Fibroblast of pulmonary artery (primary cell): ENCODE results near the gene TFG.

Experiments
- DNase-seq: peaks from one replicate; pipeline ENCODE4 v3.0.0-alpha.2; 2010; ENCODE audit warnings: low read depth
- H3K4me3 ChIP-seq: replicated peaks from 2 replicates; pipeline ENCODE4 v1.5.1; 2011; ENCODE audit warnings: low read depth, mild to moderate bottlenecking, control low read depth, low read length, moderate library complexity
- TF ChIP-seq, protein P1 (sequence below): IDR thresholded peaks from 2 replicates; pipeline ENCODE4 v1.5.1; 2011; ENCODE audit warnings: mild to moderate bottlenecking, control low read depth, low read length, inconsistent platforms; ENCODE audit errors: missing control alignments

Gene TFG

DNA sequence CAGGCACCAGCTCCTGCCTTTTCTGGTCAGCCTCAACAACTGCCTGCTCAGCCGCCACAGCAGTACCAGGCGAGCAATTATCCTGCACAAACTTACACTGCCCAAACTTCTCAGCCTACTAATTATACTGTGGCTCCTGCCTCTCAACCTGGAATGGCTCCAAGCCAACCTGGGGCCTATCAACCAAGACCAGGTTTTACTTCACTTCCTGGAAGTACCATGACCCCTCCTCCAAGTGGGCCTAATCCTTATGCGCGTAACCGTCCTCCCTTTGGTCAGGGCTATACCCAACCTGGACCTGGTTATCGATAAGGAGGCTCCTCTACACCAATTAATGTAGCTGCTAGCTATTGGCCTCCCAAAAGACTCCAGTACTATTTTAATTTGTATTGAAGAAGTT is 38.9 kb downstream of the TFG start:
- TF ChIP-seq, protein P1, sequence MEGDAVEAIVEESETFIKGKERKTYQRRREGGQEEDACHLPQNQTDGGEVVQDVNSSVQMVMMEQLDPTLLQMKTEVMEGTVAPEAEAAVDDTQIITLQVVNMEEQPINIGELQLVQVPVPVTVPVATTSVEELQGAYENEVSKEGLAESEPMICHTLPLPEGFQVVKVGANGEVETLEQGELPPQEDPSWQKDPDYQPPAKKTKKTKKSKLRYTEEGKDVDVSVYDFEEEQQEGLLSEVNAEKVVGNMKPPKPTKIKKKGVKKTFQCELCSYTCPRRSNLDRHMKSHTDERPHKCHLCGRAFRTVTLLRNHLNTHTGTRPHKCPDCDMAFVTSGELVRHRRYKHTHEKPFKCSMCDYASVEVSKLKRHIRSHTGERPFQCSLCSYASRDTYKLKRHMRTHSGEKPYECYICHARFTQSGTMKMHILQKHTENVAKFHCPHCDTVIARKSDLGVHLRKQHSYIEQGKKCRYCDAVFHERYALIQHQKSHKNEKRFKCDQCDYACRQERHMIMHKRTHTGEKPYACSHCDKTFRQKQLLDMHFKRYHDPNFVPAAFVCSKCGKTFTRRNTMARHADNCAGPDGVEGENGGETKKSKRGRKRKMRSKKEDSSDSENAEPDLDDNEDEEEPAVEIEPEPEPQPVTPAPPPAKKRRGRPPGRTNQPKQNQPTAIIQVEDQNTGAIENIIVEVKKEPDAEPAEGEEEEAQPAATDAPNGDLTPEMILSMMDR, result no peak
- no peak for DNase-seq
- no peak overlapping the region for H3K4me3 ChIP-seq

DNA sequence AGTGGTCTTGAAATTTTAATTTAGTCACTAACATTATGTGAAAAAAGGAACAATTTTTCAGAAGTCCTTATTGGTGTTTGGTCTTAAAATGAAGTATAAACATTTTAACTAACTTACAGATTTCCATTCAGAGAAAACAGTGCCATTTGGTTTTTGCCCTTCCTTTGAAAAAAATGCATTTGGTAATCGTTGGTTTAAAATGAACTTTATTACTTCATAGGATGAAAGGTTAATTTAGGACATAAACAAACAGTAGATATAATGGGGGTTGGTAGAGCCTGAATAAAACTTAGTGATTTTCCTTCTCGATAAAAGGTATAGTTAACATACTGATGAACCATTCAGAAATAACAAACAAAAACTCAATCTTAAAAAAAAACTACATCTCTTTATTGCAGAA is 39.7 kb downstream of the TFG start:
- TF ChIP-seq, protein P1, result no peak
- DNase-seq, result no peak
- no peak overlapping the region for H3K4me3 ChIP-seq

DNA sequence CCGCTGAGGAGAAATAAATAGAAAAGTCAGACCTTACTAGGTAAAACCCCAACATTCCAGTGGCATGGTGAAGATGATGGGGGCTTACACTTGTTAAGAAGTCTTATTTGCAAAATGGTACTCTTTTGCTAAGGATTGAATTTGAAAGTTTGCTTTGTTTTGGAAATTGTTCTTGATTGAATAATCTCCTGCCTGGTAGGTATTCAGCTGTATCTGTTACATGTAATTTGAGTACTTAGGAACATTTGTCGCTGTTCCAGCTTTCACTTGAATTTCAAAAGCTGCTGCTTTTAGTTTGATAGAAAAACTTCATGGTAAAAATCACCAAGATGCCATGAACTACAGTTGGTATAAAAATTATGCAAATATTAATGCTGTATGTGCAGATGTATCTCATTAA is 44.6 kb downstream of the TFG start:
- TF ChIP-seq, protein P1, result no peak
- H3K4me3 ChIP-seq, result no peak overlapping the region
- no peak for DNase-seq

DNA sequence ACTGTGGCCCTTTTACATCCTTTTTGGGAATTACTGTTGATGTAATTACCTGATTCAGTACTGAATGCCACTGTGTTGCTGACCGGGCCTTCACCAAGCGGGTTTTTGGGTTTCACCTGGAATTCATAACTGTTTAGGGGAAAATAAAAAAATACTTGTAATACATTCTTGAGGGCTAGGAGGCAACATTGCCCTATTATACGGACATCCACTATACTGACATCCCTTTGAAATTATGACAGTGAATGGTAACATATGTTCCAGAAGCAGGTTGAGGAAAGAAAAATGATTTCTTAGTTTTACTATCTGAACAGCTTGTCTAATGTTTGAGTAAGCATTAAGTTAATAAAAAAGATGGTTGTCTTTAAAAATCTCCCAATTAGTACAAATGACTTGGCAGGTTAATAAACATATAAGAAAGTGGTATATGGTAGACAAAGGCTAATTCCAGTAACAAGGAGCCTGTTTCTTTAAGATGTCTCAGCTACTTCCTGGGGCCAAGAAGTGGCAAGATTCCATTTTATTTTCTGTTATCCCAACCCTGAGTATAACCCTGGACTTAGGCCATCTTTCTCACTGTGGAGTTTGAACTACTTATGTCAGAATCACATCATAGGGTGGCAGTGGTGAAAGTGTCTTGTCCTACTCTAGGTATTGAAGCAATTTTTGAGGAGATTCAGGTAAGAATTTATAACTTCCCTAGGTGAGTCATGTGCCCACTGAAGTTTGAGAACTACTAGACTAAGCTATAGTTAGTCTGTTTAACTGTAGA is 45.5 kb downstream of the TFG start:
- DNase-seq, result no peak
- no peak overlapping the region for H3K4me3 ChIP-seq
- TF ChIP-seq, protein P1, result no peak

DNA sequence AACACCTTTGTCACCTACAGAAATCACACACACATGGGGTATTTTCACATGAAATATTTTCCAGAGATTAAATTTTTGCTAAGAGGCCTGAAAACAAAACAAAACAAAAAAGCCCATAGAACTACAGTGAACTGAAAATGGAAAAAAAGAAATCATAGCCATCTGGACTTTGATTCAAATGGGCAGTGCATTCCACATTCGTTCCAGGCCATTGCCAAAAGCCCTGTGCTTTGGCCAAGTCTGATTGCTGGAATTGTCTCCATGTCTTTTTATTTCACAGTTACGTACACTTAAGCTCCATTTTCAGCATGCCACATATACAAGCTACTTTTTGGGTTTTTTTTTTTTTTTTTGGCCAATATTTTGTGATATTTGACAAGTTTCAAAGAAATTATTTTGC is 47.1 kb downstream of the TFG start:
- no peak for DNase-seq

DNA sequence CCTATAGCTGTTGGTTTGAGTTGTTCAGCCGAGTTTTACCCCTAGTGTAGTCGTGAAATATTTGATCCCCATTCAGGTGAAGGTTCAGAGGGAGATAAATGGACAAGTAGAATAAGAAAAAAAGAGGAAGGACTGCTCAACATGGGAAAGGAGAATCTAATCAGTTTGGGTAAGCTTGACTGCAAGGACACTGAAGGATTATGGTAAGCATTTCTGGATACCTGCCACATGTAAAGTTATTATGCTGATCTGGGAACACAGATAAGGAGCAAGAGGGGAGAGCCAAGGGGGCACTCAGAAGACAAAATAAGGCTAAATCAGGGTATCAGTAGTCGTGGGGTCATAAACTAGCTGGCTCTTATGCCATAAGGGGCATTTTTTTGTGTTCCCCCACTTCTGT is 49.9 kb downstream of the TFG start:
- DNase-seq, result no peak
- no peak overlapping the region for H3K4me3 ChIP-seq
- TF ChIP-seq, protein P1, result no peak

More for the DNA sequence above, 47.1 kb downstream of the TFG start:
- no peak overlapping the region for H3K4me3 ChIP-seq
- TF ChIP-seq, protein P1, result no peak

DNA sequence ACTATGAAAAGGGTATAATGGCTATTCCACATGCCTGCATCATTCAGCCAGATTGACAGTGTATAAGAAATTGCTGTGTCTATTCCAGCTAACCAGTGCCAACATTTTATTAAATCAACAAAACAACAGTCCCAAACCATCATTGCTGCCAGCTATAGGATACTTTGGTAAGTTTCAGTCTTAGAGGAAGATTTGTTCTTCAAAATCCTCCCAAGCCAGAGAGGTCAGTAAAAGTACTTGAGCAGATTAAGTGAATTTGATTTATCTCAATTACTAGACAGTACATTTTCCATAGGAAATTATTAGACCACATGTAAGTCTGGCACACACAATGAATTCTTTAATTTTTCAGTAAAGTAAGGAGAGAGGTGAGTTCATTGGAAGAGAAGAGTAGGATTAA is 50.7 kb downstream of the TFG start:
- no peak overlapping the region for H3K4me3 ChIP-seq
- no peak for DNase-seq
- TF ChIP-seq, protein P1, result no peak
